HG02870 (cell line): ENCODE measurements around the gene CCL23.
"Not testable (repeated sequence)": the region's sequence is repeated elsewhere in the genome, so short reads cannot be mapped to it uniquely, and the experiment has no call there.

Source experiments
- ATAC-seq: cut with Tn5 transposase; IDR thresholded peaks from one replicate; pipeline ENCODE4 v1.9.1; 2021; ENCODE audit warnings: mild to moderate bottlenecking, moderate library complexity; ENCODE audit not compliant: unreplicated experiment

CCL23 gene

DNA sequence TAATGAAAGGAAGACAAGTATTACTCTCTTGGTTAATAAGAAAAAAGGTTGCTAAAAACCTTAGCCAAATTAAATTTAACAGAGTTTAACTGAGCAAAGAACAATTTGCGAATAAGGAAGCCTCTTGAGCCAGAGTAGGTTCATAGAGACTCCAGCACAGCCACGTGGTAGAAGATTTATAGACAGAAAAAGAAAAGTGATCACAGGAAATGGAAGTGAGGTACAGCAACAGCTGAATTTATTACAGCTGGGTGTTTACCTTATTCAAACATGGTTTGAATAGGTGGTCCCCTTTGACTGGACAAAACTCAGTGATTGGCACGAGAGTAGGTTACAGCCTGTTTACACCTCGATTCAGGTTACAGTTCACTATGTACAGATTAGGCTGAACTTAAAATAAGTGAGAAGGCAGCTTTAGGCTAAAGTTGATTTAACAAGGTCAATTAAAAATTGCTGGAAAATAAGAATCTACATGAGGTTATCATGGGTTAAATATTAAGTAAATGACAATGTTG, 13.1 kb downstream of the CCL23 start:
- no peak for ATAC-seq

DNA sequence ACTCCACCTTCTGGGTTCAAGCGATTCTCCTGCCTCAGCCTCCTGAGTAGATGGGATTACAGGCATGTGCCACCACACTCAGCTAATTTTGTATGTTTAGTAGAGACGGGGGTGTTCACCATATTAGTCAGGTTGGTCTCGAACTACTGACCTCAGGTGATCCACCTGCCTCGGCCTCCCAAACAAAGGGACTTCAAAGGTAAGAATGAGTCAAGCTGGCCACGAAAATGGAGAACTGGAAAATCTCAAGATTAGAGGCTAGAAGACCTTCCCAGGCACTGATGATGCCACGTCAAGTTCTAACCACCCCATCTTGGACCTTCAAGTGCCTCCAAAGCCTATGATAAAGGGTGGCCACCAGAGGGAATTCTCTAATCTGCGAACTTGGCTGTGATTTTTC, 15.1 kb downstream of the CCL23 start:
- ATAC-seq, result no peak

DNA sequence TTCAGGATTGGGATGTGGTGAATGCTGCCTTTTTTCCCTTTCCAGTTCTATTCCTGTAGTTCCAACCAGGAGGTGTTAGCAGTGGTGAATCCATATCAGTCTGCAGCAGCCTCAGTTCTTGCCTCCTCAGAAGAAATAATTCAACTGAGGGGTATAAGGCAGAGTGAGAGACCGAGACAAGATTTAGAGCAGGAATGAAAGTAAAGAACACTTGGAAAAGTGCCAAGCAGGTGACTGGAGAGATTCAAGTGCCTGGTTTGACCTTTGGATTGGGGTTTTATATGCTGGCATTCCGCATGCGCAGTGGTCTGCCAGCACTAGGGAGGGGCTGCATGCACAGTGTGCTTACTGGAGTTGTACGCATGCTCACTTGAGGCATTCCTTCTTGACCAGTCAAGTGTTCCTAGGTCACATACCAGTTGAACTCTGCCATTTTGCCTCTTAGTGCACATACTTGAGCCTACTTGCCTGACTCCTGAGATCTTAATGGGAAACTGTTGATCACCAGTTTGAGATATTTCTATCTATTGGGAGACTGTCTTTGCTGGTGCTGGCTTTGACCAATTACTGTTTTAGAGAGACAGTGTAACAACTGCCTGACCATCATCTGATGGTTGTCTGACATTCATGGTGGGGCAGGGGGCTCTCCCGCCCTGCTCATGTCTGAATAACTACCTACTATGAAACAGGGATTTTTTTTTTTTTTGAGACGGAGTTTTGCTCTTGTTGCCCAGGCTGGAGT, 15.7 kb downstream of the CCL23 start:
- no peak for ATAC-seq

DNA sequence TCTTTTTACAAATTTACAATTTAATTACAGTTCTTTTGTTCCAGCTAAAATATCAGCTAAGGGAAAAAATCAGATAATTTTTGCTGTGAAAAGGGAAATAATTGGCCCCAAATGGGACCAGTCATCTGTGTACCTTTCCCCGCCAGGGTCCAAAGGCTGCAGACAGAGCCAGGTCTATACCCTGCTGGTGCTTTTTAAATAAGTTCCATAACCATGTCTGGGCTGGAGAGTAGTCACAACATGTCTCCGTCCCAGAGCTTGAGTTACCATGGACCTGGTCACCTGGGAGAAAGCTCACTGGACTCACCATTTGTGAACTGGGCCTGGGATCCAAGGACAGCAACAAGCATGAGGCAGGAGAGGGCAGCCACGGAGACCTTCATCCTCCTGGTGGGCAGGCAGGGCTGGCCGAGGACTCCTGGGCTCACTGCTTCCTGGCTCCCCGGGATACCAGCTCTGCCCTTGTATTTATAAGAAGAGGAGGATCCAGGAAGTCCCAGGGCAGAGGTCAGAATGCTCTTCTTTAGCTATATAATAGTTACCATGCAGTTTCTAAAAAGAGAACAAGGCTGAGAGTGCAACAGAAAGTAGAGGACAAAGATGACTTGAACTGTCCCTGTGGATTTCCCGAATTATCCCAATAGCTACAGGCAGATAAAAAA, 16.5 kb downstream of the CCL23 start, which contains the start of gene CCL15:
Gene CCL15 (minus strand): TSS at position 444 of the 662 bp plus-strand sequence. CDS start 61 bp downstream, at position 383.
- no peak for ATAC-seq

DNA sequence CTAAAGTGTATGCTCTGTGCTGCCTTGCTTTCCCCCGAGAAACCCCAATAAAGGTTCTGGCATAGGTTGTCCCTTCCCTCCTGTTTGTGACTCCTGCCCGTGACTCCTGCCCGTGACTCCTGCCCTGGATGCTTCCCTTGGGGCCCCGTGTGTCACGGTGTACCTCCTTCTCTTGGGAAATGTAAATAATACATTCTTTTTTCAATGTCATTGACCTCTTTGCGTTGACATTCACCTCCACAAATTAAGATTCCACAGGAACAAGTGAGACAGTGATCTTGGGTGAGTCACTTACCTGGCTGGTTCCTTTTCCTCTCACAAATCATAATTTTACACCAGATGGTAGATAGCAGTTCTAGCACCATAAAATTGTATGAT, 17.1 kb downstream of the CCL23 start:
- no peak for ATAC-seq

DNA sequence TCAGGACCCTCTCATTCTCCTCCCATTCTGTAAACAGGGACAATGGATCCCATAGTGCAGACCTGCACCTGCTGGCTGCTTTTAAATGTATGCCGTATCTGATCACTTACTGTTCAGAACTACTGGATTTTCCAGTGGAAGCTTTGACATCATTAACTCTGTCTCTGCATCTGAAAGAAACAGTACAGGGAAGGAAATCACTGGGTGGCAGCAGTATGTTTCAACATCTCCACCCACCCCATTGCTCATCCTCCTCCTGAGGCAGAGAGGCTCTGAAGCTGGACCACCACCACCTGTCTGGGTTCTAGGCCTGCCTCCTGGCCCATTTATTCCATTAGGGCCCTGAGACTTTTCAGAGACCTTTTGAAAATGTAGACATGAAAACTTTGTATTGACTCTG, 19.0 kb downstream of the CCL23 start:
- ATAC-seq, result no peak

DNA sequence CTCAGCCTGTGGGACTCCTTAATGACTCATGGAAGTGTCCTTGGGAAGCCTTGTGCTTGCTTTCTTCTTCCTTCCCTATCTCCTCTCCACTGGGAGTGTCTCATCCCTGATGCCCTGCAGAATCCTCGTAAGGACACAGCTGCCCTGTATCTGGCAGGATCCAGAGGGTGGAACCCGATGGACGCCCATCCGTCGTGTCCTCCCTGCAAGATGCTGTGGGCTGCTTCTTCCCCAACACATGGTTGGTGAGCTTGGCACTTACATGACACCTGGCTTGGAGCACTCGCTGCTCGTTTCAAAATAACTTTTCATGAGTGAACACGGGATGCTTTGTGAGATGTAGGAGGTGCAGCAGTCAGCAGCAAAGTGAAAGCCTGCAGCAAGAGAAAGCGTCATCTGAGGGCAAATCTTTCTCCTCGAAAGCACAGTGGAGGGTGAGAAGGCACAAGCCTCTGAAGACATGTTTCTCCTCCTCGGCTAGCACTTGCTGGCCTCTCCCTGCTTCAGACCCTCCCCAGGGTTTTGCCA, 19.7 kb downstream of the CCL23 start:
- ATAC-seq, result no peak

DNA sequence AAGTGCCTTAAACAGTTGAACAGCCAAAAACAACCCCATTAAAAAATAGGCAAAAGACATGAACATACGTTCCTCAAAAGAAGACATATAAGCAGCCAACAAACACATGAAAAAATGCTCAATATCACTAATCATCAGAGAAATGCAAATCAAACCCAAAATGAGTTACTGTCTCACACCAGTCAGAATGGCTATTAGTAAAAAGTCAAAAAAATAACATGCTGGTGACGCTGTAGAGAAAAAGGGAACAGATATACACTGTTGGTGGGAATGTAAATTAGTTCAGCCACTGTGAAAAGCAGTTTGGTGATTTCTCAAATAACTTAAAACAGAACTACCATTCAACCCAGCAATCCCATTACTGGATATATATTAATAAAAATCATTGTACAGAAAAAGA, 22.4 kb downstream of the CCL23 start:
- ATAC-seq, result not testable (repeated sequence)

DNA sequence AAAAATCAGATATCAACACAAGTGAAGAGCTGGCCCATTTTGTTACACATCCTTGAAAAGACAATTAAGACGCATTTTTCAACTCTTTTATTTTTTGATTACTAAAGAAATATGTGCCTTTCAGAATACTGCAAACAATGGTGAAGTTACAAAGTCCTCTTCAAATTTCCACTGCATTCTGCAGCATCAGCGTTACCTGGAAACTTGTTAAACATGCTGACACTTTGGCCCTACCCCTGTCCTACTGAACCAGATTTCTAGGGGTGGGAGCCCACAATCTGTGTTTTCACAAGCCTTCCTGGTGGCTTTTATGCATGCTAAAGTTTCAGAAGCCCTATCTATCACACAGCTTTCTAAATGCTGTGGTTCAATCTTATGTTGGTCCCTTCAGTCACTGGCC, 26.7 kb downstream of the CCL23 start:
- ATAC-seq, result no peak

DNA sequence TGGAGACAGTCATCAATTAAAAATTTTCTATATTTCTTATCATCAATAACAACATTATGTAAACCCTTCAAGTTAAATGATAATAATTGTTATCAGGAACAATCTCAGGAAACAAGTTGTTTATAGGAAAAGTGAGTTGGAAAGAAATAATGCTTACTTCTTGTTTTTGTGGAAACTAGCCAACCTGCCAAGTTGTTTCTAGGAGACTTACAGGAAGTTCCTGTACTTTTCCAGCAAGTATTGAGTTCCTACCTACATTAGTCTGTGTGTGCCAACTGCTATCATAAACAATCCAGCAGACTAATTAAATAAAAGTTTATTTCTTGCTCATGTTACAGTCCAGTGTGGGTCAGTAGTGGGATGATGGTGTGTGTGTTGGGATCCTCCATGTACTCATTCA, 29.6 kb downstream of the CCL23 start:
- ATAC-seq, result no peak

DNA sequence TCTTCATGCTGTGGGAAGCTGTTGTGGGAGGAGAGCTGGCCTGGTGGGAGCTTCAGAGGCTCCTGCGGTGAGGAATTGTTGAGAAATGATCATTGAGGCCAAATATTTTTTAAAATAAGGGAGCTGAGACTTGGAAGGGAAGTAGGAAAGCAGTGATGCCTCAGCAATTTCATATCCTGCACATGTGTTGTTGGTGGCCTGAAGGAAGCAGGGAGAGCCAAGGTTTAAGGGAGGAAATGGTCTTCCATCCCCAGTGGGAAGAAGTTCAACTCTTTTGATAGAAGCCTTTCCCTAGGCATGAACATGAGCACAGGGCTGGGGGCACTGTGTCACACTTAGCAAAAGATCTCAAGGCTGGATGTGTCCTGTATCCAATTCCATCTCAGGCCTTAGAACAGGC, 31.1 kb downstream of the CCL23 start, which contains the start of gene CCL14:
Gene CCL14 (minus strand): TSS at position 87 of the 400 bp plus-strand sequence. CDS start 80 bp downstream, at position 7.
- ATAC-seq, result no peak

DNA sequence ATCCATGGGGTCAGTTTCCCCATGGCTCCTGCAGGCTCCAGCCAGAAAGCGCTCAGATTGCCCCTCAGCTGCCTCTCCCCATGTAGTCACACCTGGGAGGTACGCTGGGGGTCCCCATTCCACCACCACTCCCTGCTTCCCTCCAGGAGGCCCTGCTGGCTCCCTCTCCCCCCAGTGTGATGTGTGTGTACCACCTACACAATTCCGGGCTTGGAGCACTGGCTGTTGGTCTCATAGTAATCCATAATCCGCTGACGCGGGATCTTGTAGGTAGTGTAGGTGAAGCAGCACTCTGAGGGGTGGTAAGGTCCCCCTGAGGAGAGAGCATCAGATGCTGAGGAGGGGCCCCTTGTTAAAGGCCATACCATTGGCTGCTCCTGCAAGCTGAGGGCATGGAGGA, 33.6 kb downstream of the CCL23 start:
- no peak for ATAC-seq

DNA sequence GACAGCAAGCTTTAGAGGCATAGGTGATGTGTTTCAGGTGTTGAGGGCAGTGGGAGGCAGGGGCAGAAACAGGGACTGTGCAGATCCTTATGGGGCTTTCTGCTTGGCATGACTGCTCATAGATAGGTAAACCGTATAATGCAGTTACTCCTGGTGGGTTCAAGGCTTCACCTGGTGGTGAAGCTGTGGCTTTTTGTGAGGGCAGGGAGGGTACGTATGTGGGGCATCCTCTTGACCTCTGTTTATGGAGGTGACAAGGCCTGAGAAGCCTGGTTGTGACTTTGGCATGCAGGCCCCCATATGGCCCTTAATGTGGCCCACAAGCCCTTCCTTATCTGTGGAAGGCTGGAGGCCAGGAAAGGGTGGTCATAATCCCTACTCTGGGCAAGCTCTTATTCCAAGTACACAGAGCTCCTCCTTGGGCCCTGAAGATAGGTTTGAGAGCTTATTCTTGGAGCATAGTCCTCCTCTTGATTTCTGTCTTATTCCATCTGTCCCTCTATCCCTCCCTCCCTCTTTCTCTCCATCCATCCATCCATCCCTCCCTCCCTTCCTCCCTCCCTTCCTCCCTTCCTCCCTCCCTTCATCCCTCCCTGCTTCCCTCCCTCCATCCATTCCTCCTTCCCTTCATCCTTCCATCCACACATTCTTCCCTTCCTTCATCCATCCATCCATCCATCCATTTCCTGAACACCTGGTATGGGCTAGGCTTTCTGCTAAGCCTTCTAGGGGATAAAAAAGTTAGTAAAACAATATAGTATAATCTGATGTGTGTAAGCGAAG, 35.2 kb downstream of the CCL23 start:
- no peak for ATAC-seq

DNA sequence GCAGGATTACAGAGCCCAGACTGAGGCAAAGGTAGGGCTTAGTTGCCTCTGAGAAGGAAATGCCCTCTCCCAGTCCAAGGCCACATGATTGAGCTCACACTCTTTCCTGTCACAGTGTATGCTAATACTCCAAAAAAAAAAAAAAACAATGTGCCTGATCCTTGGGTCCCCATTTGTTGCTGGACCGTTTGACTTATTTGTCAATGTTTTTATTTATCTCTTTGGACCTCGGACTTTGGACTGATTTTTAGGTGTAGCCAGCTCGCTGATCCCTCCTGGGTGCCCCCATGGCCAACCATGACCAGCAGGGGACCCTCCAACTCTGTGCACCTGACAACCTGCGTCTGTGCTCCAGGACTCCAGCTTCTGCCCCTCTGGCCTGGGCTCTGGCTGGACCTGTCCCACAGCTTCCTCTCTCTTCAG, 35.9 kb downstream of the CCL23 start:
- no peak for ATAC-seq

DNA sequence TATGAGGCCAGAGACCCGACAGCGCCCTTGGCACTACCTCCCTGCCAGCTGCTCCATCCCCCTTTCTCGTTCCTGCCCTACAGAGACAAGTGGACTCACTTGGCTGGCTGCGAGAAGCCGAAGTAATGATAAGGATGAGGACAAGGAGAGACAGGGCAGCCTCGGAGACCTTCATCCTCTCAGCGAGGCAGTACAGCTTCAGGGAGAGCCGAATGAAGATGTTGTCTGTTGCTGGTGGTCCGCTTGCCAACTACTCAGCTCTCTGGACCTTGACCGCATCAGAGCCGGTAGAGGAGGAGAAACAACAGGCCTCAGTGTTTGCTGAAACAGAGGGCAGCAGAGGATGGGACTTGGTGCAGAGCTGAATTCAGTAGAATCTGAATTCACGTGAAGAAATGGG, 36.5 kb downstream of the CCL23 start, which contains the start of gene CCL16:
Gene CCL16 (minus strand): TSS at position 252 of the 400 bp plus-strand sequence. CDS start 77 bp downstream, at position 175.
- ATAC-seq, result no peak

DNA sequence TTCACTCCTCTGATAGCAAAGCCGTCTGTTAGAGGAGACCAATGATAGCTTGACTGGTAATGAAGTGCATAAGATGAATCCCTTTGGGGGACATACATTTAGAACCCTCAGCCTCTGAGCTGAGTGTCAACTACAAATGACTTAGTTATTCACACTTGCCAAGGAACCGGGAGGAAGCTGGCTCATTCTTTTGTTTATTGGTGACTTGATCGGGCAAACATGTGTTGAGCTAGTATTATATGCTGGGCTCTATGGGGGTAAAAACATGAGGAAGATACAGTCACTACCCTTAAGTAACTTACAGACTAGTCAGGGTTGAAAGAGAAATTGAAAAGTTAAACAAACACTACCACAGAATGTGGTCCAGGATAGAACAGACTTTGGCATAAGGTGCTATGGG, 39.4 kb downstream of the CCL23 start:
- no peak for ATAC-seq

DNA sequence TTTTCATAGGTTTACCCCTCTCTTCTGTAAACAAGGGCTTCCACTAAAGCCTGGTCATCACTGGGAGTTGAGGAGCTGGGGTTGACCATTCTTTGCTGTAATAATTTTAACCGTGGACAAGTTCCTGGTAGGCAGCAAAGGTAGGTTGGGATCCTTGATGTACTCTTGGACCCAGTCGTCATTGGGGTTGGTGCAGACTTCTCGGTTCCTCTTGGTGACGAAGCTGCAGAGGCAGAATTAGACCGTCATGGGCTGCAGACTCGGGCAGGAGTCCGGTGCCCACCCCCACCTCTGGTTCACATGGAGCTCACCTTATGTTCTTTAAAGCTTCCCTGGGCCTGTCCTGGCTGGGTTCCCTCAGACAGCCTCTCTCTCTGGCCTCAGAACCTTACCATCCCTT, 40.3 kb downstream of the CCL23 start:
- no peak for ATAC-seq

DNA sequence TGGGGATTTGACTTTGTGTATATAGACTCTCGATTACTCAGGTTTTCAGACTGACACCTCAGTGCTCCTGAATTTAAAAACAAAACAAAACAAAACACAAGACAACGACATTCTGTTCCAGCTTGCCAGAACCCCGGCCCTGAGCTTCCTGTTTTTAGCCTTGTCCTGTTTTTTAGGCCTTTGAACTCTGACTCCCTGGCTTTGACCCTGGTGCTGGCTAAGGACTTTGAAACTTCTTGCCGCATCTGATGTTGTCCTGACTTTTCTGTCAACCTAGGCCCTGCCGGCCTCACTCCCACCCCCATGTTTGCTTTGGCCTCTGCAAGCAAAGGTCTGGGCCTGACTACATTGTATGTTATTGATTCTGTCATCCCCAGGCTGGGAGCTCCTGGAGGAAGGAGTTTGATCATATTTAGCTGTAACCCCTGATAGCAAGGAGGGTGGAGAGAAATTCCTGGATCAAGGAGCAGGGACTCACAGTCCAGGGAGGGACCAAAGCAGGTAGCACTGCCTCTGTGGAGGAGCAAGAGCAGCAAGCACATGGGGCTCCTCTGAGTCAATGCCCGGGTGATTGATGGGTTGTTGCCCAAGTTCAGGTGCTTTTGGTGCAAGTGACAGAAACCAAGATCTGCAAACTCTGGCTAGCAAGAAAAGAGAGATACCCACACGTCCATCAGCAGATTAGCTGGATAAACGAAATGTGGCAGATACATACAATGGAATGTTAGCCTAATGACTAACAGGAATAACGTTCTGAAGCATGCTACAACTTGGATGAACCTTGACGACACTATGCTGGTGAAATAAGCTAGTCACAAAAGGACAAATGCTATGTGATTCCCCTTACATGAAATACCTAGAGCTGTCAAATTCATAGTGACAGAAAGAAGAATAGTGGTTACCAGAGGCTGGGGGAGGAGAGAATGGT, 44.2 kb downstream of the CCL23 start:
- ATAC-seq, result no peak

DNA sequence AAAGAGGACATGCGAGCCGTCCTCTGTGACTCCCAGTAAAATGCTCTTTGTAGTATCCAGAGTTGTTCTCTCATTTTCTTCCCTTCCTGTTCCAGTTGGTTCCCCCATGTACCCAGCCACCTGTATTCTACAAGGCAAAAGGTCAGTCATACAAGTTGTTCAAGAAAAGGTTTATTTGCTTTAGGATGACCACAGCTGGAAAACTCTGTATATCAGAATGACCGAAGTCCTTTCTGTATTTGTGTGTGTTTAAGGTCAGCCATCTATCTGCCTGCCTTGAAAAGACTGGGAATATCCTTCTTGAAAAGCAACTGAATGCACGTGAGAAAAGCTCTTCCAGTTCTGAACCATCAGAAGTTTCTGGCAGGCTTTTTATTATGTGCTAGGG, 44.8 kb downstream of the CCL23 start:
- no peak for ATAC-seq

DNA sequence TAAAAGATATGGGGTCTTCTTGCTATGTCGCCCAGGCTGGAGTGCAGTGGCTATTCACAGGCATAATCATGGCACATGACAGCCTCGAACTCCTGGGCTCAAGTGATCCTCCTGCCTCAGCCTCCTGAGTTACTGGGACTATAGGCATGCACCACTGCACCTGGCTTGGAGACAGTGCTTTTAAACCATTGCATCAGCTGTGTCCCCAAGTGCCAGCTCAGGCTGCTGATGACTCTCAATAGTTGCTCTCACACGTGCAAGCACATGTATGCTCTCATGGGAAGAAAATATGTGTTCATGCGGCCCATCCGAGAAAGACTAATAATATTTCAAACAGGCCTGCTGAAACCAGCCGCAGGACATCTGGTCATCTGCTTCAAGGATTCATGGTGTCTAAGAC, 45.2 kb downstream of the CCL23 start:
- ATAC-seq, result no peak
